Loucy (cell line): Measurements from ENCODE around the gene EFCC1.

Experiments
- H2AFZ ChIP-seq: fragments of 200-600 bp; sonication (generic); 2 replicates; pipeline ENCODE4 v1.6.0; 2016; ENCODE audit warnings: antibody characterized with exemption, mild to moderate bottlenecking, low read length, moderate library complexity
- H3F3A ChIP-seq: fragments of 200-600 bp; 2 replicates; pipeline ENCODE4 v1.6.0; 2016; ENCODE audit warnings: antibody characterized with exemption, low read depth, mild to moderate bottlenecking
- H3K27me3 ChIP-seq: fragments of 200-600 bp; sonication (generic); 2 replicates; pipeline ENCODE4 v1.6.1; 2014; ENCODE audit warnings: low read length, mild to moderate bottlenecking; ENCODE audit not compliant: insufficient read depth, poor library complexity, severe bottlenecking
- H3K36me3 ChIP-seq: fragments of 200-600 bp; sonication (generic); 2 replicates; pipeline ENCODE4 v1.6.1; 2016; ENCODE audit warnings: low read length; ENCODE audit not compliant: insufficient read depth
- H3K4me1 ChIP-seq: fragments of 200-600 bp; sonication (generic); 2 replicates; pipeline ENCODE4 v1.5.1; 2014; ENCODE audit warnings: low read length, mild to moderate bottlenecking; ENCODE audit not compliant: insufficient read depth, poor library complexity, severe bottlenecking
- H3K4me2 ChIP-seq: fragments of 200-600 bp; sonication (generic); 2 replicates; pipeline ENCODE4 v1.6.0; 2014; ENCODE audit warnings: antibody characterized with exemption, low read length, low read depth, mild to moderate bottlenecking; ENCODE audit not compliant: poor library complexity, severe bottlenecking
- H3K4me3 ChIP-seq: fragments of 200-600 bp; sonication (generic); 2 replicates; pipeline ENCODE4 v1.5.1; 2014; ENCODE audit warnings: low read length, mild to moderate bottlenecking, mixed read lengths; ENCODE audit not compliant: poor library complexity, severe bottlenecking
- H3K79me2 ChIP-seq: fragments of 200-600 bp; sonication (generic); 2 replicates; pipeline ENCODE4 v1.6.1; 2014; ENCODE audit warnings: low read length; ENCODE audit not compliant: insufficient read depth
- H3K9ac ChIP-seq: fragments of 200-600 bp; sonication (generic); 2 replicates; pipeline ENCODE4 v1.6.0; 2014; ENCODE audit warnings: mild to moderate bottlenecking, low read depth, low read length, moderate library complexity; ENCODE audit not compliant: poor library complexity, severe bottlenecking
- H3K9me2 ChIP-seq: fragments of 200-600 bp; sonication (generic); replicated peaks from 2 replicates; pipeline ENCODE4 v1.6.1; 2016; ENCODE audit warnings: low read depth, low read length, mixed read lengths
- H3K9me3 ChIP-seq: fragments of 200-600 bp; sonication (generic); 2 replicates; pipeline ENCODE4 v1.6.1; 2014; ENCODE audit warnings: mild to moderate bottlenecking, antibody characterized with exemption, low read length, low read depth; ENCODE audit not compliant: insufficient read depth
- H4K20me1 ChIP-seq: fragments of 200-600 bp; sonication (generic); 2 replicates; pipeline ENCODE4 v1.6.0; 2014; ENCODE audit warnings: antibody characterized with exemption, low read length, mild to moderate bottlenecking; ENCODE audit not compliant: insufficient read depth, poor library complexity, severe bottlenecking
- CTCF ChIP-seq: fragments of 200-600 bp; sonication (generic); conservative IDR thresholded peaks from 2 replicates; pipeline ENCODE4 v1.5.1; 2014; ENCODE audit warnings: mild to moderate bottlenecking, antibody characterized with exemption, low read length
- EZH2phosphoT487 ChIP-seq: fragments of 200-600 bp; IDR thresholded peaks from 2 replicates; pipeline ENCODE4 v1.6.1; 2018; ENCODE audit warnings: antibody characterized with exemption, mild to moderate bottlenecking, moderate library complexity, borderline replicate concordance

EFCC1 gene, protein sequence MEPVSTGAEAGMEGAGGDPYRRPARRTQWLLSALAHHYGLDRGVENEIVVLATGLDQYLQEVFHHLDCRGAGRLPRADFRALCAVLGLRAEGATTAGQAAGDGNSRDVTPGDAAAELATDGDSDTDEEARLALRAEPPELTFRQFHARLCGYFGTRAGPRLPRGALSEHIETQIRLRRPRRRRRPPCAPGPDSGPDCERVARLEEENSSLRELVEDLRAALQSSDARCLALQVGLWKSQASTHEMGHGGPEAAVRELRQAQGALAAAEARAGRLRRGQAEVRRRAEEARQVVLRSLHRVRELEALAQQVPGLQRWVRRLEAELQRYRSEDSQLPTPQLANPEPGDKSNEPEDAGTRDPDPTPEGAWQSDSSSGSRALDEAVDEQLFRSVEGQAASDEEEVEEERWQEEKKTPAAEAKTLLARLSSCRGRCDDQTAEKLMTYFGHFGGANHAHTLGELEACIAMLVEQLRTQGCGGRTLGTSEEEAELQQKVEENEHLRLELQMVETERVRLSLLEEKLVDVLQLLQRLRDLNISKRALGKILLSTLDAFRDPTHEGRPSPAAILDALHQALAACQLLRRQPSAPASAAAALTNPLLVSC

DNA sequence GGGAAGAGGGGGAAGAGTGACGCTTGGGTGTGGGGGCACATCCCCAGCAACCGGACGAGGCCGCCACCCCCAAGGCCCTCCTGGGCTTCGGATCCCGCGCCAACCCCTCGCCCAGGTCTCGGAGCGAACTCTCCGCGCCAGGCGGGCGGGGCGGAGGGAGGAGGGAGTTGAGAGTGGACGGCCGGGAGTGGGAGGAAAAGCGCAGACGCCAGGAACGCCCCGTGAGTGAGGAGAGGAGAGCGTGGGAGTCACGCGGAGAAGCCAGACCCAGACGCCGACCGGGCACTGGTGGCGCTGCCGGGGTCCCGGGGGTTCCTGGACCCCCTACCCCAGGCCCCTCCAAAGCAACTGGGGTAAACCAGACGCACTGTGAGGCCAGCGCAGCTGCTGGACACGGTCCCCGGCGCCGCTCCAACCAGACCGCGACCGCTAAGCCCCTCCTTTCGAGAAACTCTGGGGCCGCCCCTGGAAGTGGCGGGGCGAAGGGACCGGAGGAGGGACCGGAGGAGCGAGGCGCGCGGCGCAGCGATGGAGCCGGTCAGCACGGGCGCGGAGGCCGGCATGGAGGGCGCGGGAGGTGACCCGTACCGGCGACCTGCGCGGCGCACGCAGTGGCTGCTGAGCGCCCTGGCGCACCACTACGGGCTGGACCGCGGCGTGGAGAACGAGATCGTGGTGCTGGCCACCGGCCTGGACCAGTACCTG, at the start of gene EFCC1:
Gene EFCC1 (plus strand): TSS at position 204 of the 705 bp plus-strand sequence. CDS start 325 bp downstream, at position 529.
- no peak within 1 kb of the TSS for H3K4me3 ChIP-seq
- no peak within 1 kb of the TSS for H2AFZ ChIP-seq
- H4K20me1 ChIP-seq, result no peaks in the 10 kb centered on the region
- no peaks in the 10 kb centered on the region for H3K79me2 ChIP-seq
- H3K9me3 ChIP-seq, result no peaks in the 10 kb centered on the region
- H3K4me2 ChIP-seq, result no peak within 1 kb of the TSS
- no peaks in the 10 kb centered on the region for H3K27me3 ChIP-seq
- H3K4me1 ChIP-seq, result peaks cover 64% of the 10 kb centered on the region
- TF ChIP-seq CTCF (no peak), EZH2phosphoT487 (no peak)
- peaks cover 12% of the 10 kb centered on the region; the same call in 1 of the 2 replicates for H3F3A ChIP-seq
- no peaks in the 10 kb centered on the region for H3K9me2 ChIP-seq
- H3K36me3 ChIP-seq, result no peaks in the 10 kb centered on the region
- H3K9ac ChIP-seq, result peak within 1 kb of the TSS; percentile 65

DNA sequence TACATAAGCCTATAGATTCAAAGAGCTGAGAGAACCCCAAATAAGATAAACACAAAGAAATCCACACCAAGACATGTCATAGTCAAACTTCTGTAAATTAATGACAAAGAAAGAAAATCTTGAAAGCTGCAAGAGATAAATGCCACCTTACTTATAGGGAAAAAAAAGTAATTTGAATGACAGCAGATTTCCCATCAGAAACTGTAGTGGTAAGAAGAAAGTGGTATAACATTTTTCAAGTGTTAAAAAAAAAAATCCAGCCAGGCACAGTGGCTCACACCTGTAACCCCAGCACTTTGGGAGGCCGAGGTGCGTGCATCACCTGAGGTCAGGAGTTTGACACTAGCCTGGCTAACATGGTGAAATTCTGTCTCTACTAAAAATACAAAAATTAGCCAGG, 44.7 kb upstream of the EFCC1 start:
- no peak overlapping the region for H3K4me2 ChIP-seq
- no peak overlapping the region for H2AFZ ChIP-seq
- no peaks in the 10 kb centered on the region; the same call in 1 of the 2 replicates for H3K9me3 ChIP-seq
- H4K20me1 ChIP-seq, result no peaks in the 10 kb centered on the region
- H3K27me3 ChIP-seq, result no peaks in the 10 kb centered on the region
- no peaks in the 10 kb centered on the region for H3K4me1 ChIP-seq
- H3K9me2 ChIP-seq, result no peaks in the 10 kb centered on the region
- no peaks in the 10 kb centered on the region for H3K36me3 ChIP-seq
- no peaks in the 10 kb centered on the region for H3F3A ChIP-seq
- no peaks in the 10 kb centered on the region for H3K79me2 ChIP-seq
- TF ChIP-seq EZH2phosphoT487, result no peak
- TF ChIP-seq CTCF, result no peak
- no peak overlapping the region for H3K4me3 ChIP-seq
- no peak overlapping the region for H3K9ac ChIP-seq

- Histone ChIP-seq H4K20me1 (no peaks in the 10 kb centered on the region), H3K27me3 (no peaks in the 10 kb centered on the region), H3K9ac (no peak overlapping the region), H3K4me1 (no peaks in the 10 kb centered on the region), H2AFZ (no peak overlapping the region), H3K9me3 (no peaks in the 10 kb centered on the region), H3F3A (no peaks in the 10 kb centered on the region), H3K4me3 (no peak overlapping the region), H3K36me3 (no peaks in the 10 kb centered on the region), H3K79me2 (no peaks in the 10 kb centered on the region), H3K4me2 (no peak overlapping the region), H3K9me2 (no peaks in the 10 kb centered on the region)
- no peak for TF ChIP-seq CTCF
- TF ChIP-seq EZH2phosphoT487, result no peak
These were observed 35.8 kb upstream of the EFCC1 start for GRCh38 chr3:128965280-128965679.
